Hypothalamus (tissue), 51 donors: ENCODE data around the gene OPRD1.
A peak's percentile ranks its signal among the peaks of the same experiment; 100 is the strongest.
"Not testable (repeated sequence)": the region's sequence is repeated elsewhere in the genome, so short reads cannot be mapped to it uniquely, and the experiment has no call there.

ENCODE experiments used
- DNase-seq, 51 donors: peaks; one replicate each; lab custom pipeline; 2025; lab: John Stamatoyannopoulos, UW

The OPRD1 gene

DNA sequence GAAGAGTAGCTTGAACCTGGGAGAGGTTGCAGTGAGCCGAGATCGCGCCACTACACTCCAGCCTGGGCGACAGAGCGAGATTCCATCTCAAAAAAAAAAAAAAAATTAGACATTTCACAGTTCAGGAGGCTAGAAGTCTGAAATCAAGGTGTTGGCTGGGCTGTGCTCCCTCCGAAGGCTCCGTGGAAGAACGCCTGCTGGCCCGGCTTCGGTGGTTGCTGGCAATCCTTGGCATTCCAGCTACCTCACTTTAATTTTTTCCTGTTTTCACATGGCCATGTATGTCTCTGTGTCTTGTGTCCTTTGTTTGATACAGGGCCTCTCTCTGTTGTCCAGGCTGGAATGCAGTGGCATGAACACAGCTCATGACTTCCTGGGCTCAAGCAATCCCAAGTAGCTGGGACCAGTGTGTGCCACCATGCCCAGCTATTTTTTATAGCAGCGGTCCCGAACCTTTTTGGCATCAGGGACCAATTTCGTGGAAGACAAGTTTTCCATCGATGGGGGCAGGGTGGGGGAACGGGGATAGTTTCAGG lies 24.5 kb downstream of the OPRD1 start:
- DNase-seq: no peak

DNA sequence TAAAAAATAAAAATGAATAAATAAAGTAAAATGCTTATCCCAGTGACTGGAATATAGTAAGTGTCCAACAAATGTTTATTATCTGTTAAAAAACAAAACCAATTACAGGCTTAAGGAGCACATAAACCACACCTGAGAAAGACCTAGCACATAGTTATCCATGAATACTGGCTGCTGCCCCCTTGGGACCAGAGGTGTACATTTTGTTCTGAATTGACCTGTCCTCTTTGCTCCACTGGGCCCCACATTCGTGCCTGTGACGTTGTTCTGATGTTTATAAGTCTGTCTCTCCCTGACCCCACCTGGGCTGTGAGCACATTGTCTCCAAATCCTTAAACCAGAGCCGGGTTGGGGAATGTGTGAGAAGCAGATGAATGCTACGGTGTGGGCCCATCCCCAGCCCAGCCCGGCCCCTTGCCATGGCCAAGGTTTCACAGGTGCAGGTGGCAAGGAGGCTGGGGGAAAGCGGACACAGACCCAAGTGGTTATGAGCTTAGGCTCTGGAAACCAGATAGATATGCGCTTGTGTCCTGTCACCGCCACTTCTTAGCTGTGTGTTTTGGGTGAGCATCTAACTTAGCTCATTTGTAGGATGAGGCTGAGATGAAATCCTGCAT lies 29.1 kb downstream of the OPRD1 start:
- no peak for DNase-seq

DNA sequence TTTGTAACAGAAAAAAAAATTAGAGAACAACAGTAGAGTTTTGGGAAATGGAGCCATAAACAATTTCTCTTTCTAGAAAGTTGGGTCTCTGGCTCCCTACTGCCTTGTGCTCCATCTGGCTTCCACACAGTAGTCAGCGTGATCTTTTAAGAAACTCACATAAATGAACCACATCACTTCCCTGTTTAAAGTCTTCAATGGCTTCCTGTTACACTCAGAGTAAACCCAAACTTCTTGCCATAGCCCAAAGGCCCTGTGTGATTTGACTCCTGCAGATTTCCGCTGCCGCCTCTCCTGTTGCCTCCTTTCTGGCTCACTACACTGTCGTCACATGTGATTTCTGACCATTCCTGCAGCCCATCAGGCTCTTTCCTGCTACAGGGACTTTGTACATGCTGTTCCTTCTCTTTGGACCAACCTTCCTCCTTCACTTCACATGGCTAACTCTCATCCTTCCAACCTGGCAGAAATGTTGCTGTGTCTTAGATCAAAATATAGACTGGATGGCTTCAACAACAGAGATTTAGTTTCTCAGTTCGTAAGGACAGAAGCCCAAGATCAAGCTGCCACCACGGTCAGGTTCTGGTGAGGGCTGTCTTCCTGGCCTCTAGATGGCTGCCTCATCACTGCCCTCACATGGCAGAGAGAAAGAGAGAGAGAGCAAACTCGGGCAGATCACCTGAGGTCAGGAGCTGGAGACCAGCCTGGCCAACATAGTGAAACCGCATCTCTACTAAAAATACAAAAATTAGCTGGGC lies 34.0 kb downstream of the OPRD1 start:
- DNase-seq: no peak

DNA sequence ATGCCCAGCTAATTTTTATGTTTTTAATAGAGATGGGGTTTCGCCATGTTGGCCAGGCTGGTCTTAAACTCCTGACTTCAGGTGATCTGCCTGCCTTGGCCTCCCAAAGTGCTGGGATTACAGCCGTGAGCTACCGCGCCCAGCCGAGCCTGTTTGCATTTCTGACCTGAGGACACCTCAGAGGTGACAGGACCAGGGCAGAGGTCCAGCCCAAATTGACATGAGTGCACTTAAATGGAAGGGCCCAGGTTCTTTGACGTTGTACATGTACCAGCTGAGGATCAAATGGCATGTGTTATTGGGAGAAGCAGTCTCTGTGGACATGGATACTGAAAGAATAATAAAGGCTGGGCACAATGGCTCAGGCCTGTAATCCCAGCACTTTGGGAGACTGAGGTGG lies 35.2 kb downstream of the OPRD1 start:
- not testable (repeated sequence) for DNase-seq

DNA sequence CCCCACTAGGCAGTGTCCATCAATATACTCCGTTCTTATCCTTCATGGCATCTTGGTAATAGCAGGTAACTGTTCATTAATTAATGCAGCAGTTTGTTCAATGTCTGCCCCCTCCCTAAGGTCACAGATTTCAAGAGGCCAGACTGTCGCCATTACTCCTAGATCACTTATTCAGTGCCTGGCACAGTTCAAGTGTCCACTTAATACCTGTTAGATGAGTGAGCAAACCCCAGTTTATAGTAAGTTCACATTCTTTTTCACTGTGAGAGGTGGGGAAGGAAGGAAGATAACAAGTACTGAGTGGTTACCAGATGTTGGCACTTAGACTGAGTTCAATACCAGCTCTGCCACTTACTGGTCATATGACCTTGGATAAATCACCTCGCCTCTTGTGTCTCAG lies 36.4 kb downstream of the OPRD1 start:
- no peak for DNase-seq

DNA sequence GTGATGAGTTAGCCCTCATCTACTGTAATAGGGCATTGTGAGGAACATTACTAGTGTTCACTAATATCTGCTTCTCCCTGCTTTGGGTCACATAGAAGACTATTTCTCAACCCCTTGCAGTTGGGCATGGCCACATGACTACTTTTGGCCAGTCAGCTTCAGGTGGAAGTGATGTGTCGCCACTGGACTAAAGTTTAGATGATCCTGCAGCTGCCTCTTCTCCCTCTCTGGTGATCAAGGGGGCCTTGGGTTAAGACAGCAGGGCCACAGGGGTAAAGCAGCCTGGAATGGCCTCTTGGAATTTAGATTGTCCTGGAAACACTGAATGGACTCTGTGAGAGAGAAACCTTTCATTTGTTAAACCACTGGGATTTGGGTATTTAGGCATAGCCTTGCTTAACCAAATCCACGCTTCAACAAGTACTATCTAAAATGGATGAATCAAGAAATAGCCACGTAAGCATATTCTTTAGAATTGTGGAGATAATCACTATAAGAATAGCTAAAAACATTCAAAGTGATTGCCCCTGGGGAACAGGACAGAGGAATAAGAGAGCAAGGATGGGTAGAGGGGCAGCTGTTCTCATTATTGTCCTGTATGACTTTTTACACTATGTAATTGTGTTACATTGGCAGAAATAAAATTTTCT lies 41.2 kb downstream of the OPRD1 start:
- no peak for DNase-seq

DNA sequence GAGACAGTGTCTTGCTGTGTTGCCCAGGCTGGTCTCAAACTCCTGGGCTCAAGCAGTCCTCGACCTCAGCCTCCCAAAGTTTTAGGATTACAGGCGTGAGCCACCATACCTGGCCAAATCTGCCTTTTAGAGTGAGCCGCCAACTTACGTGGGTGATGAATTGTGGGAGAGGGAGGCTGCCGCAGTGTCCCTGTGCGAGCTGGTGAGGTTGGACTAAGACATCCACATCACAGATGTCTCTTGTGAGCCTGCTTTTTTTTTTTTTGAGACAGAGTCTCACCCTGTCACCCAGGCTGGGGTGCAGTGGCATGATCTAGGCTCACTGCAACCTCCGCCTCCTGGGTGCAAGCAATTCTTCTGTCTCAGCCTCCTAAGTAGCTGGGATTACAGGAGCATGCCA lies 42.4 kb downstream of the OPRD1 start:
- not testable (repeated sequence) for DNase-seq

DNA sequence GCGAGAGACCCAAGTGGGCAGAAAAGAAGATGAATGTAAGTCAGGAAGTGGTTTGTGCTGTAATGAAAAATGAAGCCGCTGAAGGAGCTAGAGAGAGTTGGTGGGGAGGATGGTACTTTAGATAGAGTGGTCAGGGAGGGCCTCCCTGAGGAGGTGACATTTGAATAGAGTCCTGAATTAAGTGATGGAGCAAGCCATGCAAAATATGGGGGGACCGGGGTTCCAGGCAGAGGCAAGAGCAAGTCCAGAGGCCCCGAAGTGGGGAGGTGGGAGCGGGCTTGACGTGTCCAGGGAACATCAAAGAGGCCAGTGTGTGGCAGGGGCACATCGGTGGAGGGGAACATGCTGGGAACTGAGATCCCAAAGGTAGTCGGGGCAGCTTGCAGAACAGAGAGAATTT lies 43.1 kb downstream of the OPRD1 start:
- DNase-seq: no peak

DNA sequence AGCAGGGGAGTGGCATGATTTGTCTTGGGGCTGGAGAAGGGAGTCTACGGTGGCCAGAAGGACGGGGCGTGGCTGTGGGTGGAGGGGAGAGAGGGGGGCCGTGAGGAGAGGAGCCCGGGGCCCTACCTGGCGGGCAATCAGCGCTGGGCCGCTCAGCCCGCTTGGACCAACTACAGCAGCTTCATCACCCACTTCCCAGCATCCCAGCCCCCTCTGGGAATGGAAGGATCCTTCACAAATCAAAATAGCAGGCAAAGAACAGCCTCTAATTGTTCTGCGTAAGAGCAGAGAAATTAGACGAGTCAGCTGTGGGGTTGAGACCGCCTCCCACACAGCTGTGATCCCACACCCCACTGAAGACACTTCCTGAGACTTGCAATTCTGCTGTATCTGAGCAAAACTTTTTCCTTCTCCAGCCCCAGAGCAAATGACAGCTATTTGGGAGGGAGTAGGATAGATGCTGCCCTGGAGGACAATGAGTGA lies 43.5 kb downstream of the OPRD1 start:
- peak in 2 of 51 donors; percentile 13 to 43 for DNase-seq

DNA sequence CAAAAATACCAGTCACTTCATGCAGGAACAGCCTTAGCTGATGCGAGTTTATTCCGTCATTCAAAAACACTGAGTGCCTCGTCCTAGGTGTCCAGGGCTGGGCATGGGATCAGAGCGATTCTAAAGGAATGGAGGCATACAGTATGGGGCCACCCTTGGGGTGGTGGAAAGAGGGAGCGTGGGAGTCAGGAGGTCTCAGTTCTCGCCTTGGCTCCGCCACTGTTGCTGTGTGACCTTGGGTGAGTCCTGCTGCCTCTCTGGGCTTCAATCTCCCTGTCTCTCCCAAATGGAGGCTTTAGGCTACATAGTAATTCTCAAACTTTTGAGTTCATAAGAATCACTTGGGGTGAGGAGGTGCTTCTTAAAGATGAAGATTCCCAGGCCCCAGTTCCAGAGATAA lies 44.0 kb downstream of the OPRD1 start:
- no peak for DNase-seq

DNA sequence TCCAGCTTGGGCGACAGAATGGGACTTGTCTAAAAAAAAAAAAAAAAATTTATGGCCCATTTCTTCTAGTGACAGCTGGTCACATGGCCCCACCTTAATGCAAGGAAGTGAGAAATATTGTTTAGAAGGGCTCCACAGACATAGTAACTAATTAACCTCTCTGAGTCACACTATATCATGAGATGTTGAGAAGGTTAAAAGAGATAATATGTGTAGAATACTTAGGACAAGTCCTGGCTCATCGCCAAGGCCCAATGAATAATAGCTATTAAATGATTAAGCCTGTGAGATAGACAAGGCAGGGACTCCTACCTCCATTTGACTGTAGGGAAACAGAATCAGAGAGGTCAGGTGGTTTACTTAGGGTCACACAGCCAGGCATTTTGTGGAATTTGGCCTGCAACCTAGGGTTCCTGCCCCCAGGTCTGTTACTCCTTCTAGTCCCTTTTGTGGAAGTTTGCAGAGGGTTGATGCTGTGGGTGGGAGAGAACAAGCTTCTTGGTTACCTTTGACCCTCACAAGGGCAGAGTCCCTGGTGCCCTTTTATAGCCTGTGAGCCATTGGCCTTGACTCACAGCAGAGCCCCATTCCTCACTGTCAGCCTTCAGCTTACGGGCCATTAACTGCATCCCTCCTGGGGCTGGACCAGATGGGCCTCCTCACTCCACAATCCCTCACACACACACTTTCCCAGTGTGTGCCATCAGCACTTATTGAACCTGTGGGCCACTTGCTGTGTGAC lies 48.5 kb downstream of the OPRD1 start:
- DNase-seq: no peak

DNA sequence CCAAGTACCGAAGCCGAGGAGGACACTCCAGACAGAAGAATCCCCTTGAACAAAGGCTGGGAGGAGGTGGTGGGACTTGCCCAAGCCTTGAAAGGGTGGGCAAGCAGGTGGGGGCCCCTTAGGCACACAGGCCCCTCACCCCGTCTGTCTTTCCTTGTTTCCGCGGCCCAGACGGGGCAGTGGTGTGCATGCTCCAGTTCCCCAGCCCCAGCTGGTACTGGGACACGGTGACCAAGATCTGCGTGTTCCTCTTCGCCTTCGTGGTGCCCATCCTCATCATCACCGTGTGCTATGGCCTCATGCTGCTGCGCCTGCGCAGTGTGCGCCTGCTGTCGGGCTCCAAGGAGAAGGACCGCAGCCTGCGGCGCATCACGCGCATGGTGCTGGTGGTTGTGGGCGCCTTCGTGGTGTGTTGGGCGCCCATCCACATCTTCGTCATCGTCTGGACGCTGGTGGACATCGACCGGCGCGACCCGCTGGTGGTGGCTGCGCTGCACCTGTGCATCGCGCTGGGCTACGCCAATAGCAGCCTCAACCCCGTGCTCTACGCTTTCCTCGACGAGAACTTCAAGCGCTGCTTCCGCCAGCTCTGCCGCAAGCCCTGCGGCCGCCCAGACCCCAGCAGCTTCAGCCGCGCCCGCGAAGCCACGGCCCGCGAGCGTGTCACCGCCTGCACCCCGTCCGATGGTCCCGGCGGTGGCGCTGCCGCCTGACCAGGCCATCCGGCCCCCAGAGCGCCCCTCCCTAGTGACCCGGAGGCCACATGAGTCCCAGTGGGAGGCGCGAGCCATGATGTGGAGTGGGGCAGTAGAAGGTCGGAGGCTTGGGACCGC lies 50.8 kb downstream of the OPRD1 start:
- no peak for DNase-seq

DNA sequence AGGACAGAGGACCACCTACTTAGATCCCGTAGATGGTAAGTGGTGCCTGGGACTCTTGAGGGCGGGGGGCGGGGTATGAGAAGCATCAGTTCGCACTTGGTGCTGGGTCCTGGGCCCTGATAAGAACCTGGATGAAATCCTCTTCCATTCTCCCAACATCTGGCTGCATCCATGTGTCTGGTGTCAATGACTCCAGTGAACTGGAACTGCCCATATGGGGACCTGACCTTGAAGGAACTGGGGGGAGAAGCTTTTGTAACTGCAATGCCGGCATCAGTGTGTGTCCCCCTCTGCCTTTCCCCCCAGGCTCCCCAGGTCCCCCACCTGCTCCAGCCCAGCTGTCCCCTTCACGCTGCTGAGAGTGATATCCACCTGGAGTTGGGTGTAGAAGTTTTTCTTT lies 52.7 kb downstream of the OPRD1 start:
- DNase-seq: no peak

DNA sequence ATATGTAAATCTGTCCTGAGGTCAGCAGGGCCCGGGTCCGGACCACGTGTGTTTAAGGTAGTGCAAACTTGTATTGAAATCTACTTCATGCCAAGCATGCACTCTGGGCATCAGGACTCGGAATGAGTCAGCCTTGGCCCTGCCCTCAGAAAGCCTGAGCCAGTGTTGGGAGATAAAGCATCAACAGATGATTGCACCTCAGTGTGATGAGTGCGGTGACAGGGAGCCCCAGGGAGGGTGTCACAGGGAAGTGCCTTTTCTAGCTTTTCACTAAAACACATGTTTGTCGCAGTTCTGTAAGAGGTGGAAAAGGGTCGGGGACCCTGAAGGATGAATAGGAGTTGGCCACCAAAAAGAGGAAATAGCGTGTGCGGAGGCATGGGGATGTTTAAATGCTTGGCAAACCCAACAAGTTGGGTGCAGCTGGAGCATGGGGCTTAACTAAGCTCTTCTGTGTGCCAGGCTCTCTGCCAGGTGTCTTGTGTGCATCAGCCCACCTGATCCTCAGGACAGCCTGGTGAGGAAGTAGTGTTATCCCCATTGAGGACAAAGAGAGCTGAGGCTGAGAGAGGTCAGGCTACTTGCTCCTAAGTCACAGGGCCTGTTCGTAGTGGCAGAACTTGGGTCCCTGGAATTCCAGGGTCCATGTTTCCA lies 54.2 kb downstream of the OPRD1 start:
- no peak for DNase-seq

DNA sequence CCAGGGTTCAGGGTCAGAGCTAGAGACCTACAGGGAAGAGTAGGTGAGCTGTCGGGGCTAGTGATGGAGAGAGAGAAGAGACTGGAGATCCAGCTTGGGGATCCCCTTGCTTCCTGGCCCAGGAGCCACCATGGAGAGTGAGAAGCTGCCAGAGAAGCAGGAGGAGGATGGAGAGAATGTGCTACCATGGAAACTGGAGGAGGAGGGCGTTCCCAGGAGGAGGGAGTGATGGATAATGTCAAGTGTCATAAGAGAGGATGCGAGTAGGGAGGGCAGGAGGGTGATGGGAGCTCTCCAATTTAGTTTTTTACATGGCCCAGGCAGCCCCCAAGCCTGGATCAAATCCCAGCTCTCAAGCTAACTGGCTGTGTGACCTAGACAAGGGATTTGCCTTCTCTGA lies 55.9 kb downstream of the OPRD1 start:
- DNase-seq: no peak

DNA sequence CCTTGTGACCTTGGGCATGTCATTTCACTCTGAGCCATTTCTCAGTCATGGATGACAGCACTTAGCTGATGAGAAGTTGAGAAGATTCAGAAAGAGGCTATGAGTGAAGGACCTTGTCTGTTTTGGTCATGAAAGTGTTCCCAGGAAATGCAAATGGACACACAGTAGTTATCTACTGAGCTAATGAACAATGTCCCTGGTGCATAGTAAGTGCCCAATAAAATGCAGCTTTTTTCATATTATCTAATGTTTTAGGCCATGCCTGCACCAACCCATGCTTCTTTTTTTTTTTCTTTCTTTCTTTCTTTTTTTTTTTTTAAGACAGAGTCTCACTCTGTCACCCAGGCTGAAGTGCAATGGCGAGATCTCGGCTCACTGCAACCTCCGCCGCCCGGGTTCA lies 58.0 kb downstream of the OPRD1 start:
- no peak for DNase-seq

DNA sequence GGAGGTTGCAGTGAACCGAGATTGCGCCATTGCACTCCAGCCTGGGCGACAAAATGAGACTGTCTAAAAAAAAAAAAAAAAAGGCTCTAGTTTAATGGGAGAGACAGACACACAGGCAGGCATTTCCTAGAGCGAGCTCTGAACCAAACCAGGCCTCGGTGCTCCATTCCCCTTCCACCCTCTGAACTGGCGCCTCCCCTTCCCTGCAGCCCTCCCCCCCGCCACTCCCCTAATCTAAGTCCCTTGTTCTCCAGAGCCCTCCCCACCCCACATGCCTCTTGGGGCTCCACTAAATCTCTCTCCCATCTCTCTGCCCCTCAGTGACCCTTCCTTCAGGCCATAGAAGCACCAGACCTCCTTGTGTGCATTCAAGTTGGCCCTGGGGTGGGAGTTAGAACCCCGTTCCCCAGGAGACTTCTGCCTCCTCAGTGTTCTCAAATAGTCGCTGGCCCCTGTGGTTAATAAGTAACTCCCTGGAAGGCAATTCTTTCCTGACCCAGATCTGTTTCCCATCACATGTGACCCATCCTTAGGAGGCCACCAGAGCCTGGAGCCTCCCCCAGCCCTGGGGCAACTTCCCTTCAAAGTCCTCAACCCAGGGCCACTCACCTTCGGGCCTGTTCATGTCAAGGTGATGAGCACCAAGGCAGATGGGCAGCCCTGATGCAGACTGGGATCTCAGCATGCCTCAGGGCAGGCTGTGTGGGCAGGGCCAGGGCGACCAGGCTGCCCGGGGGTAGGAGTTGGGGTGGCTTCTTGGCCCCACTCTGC lies 59.8 kb downstream of the OPRD1 start:
- no peak for DNase-seq

DNA sequence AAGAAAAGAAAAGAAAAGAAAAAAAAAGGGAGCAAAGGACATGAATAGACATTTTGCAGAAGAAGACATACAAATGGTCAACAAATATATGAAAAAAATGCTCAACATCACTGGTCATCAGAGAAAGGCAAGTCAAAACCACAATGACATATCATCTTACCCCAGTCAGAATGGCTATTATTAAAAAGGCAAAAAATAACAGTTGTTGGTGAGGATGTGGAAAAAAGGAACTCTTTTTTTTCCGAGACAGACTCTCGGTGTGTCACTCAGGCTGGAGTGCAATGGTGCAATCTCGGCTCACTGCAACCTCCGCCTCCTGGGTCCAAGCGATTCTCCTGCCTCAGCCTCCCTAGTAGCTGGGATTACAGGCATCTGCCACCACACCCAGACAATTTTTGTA lies 63.2 kb downstream of the OPRD1 start:
- not testable (repeated sequence) for DNase-seq
